ENCODE measurements around the gene APLP2. TPM values are rescaled to one million over a fixed set of nuclear protein-coding genes. Genes with fewer than 3 reads are reported as not detected.
"Not testable (repeated sequence)": the region's sequence is repeated elsewhere in the genome, so short reads cannot be mapped to it uniquely, and the experiment has no call there.

Gene APLP2
- polyA plus RNA-seq, 1 donor: 135 TPM

GRCh38 chr11:130175898-130176297 lies 106.2 kb downstream of the APLP2 start:
- DNase-seq: no peak

- DNase-seq: no peak
Measured at GRCh38 chr11:130177782-130178181, 108.1 kb downstream of the APLP2 start.

- DNase-seq: peak; percentile 55
Measured at GRCh38 chr11:130178441-130179339, 109.0 kb downstream of the APLP2 start.

- no peak for DNase-seq
Measured at GRCh38 chr11:130179396-130180306, 110.0 kb downstream of the APLP2 start.

GRCh38 chr11:130180491-130180890 lies 110.8 kb downstream of the APLP2 start:
- DNase-seq: no peak

- no peak for DNase-seq
Measured at GRCh38 chr11:130180896-130181294, 111.2 kb downstream of the APLP2 start.

GRCh38 chr11:130181295-130182272 lies 111.9 kb downstream of the APLP2 start:
- no peak for DNase-seq

- DNase-seq: no peak
Measured at GRCh38 chr11:130183878-130184610, 114.3 kb downstream of the APLP2 start.

GRCh38 chr11:130187096-130187495 lies 117.4 kb downstream of the APLP2 start:
- no peak for DNase-seq

- no peak for DNase-seq
Measured at GRCh38 chr11:130188047-130188446, 118.4 kb downstream of the APLP2 start.

- DNase-seq: no peak
Measured at GRCh38 chr11:130188585-130189347, 119.1 kb downstream of the APLP2 start.

GRCh38 chr11:130189492-130190210 lies 120.0 kb downstream of the APLP2 start:
- DNase-seq: no peak

- DNase-seq: no peak
Measured at GRCh38 chr11:130190371-130190881, 120.7 kb downstream of the APLP2 start.

- no peak for DNase-seq
Measured at GRCh38 chr11:130191896-130192295, 122.2 kb downstream of the APLP2 start.

- DNase-seq: no peak
Measured at GRCh38 chr11:130192845-130193267, 123.2 kb downstream of the APLP2 start.

- DNase-seq: not testable (repeated sequence)
Measured at GRCh38 chr11:130193551-130193950, 123.9 kb downstream of the APLP2 start.
